ENCODE measurements around the gene PIP5K1B. TPM values are rescaled to one million over a fixed set of nuclear protein-coding genes. Genes with fewer than 3 reads are reported as not detected.

The PIP5K1B gene
- total and polyA plus RNA-seq, 2 donors (not counting 1 experiment from before 2014, with no cell fraction given) = under 0.01 to 0.03 TPM

GRCh38 chr9:68894502-68894901 is 189.5 kb downstream of the PIP5K1B start:
- no peak for DNase-seq (ENCODE audit: low read depth in 2 of 2)
- Histone ChIP-seq H4K20me1 (ENCODE audit: control insufficient read depth, extremely low read depth, insufficient read depth, low read length) (no peaks in the 10 kb centered on the region), H3K4me3 (replicated peaks in 1 of 4; ENCODE audit: control extremely low read depth in 1 of 4, insufficient read depth in 1 of 4, low read depth in 3 of 4, low read length in 4 of 4) (no peak overlapping the region), H2AFZ (ENCODE audit: low read length) (peak overlapping the region; percentile 58), H3K27ac (ENCODE audit: insufficient read depth, low read length) (no peak overlapping the region), H3K27me3 (ENCODE audit: control insufficient read depth, insufficient read depth, low read length) (no peaks in the 10 kb centered on the region), H3K9ac (ENCODE audit: insufficient read depth, low read length) (no peak overlapping the region), H3K79me2 (ENCODE audit: control insufficient read depth, insufficient read depth, low read length) (no peaks in the 10 kb centered on the region), H3K9me3 (ENCODE audit: control insufficient read depth, insufficient read depth, low read depth, low read length) (no peaks in the 10 kb centered on the region), H3K36me3 (ENCODE audit: control insufficient read depth, insufficient read depth, low read length) (no peaks in the 10 kb centered on the region), H3K4me1 (ENCODE audit: control insufficient read depth, extremely low read depth, insufficient read depth, low read length) (no peaks in the 10 kb centered on the region), H3K4me2 (ENCODE audit: extremely low read depth, insufficient read depth, low read length) (peak overlapping the region; percentile 23)
- TF ChIP-seq EZH2 (IDR thresholded peaks at IDR 0.05; ENCODE audit: low read length, missing control alignments) = no peak
- TF ChIP-seq, protein P1, sequence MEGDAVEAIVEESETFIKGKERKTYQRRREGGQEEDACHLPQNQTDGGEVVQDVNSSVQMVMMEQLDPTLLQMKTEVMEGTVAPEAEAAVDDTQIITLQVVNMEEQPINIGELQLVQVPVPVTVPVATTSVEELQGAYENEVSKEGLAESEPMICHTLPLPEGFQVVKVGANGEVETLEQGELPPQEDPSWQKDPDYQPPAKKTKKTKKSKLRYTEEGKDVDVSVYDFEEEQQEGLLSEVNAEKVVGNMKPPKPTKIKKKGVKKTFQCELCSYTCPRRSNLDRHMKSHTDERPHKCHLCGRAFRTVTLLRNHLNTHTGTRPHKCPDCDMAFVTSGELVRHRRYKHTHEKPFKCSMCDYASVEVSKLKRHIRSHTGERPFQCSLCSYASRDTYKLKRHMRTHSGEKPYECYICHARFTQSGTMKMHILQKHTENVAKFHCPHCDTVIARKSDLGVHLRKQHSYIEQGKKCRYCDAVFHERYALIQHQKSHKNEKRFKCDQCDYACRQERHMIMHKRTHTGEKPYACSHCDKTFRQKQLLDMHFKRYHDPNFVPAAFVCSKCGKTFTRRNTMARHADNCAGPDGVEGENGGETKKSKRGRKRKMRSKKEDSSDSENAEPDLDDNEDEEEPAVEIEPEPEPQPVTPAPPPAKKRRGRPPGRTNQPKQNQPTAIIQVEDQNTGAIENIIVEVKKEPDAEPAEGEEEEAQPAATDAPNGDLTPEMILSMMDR (conservative IDR thresholded peaks at IDR 0.05 in 1 of 2, IDR thresholded peaks at IDR 0.05 in 1 of 2; ENCODE audit: low read depth in 1 of 2, low read length in 2 of 2) = no peak

GRCh38 chr9:68895741-68896478 is 190.9 kb downstream of the PIP5K1B start:
- no peaks in the 10 kb centered on the region for H3K9me3 ChIP-seq (ENCODE audit: control insufficient read depth, insufficient read depth, low read depth, low read length)
- no peaks in the 10 kb centered on the region for H4K20me1 ChIP-seq (ENCODE audit: control insufficient read depth, extremely low read depth, insufficient read depth, low read length)
- no peaks in the 10 kb centered on the region for H3K4me1 ChIP-seq (ENCODE audit: control insufficient read depth, extremely low read depth, insufficient read depth, low read length)
- DNase-seq (ENCODE audit: low read depth in 2 of 2) = no peak
- no peak overlapping the region for H3K4me3 ChIP-seq (replicated peaks in 1 of 4; ENCODE audit: control extremely low read depth in 1 of 4, insufficient read depth in 1 of 4, low read depth in 3 of 4, low read length in 4 of 4)
- no peaks in the 10 kb centered on the region for H3K36me3 ChIP-seq (ENCODE audit: control insufficient read depth, insufficient read depth, low read length)
- H3K79me2 ChIP-seq (ENCODE audit: control insufficient read depth, insufficient read depth, low read length) = no peaks in the 10 kb centered on the region
- H2AFZ ChIP-seq (ENCODE audit: low read length) = no peak overlapping the region
- no peak for TF ChIP-seq EZH2 (IDR thresholded peaks at IDR 0.05; ENCODE audit: low read length, missing control alignments)
- TF ChIP-seq, protein P1 (conservative IDR thresholded peaks at IDR 0.05 in 1 of 2, IDR thresholded peaks at IDR 0.05 in 1 of 2; ENCODE audit: low read depth in 1 of 2, low read length in 2 of 2) = no peak
- H3K4me2 ChIP-seq (ENCODE audit: extremely low read depth, insufficient read depth, low read length) = no peak overlapping the region
- H3K27me3 ChIP-seq (ENCODE audit: control insufficient read depth, insufficient read depth, low read length) = no peaks in the 10 kb centered on the region
- H3K9ac ChIP-seq (ENCODE audit: insufficient read depth, low read length) = no peak overlapping the region
- no peak overlapping the region for H3K27ac ChIP-seq (ENCODE audit: insufficient read depth, low read length)

DNA sequence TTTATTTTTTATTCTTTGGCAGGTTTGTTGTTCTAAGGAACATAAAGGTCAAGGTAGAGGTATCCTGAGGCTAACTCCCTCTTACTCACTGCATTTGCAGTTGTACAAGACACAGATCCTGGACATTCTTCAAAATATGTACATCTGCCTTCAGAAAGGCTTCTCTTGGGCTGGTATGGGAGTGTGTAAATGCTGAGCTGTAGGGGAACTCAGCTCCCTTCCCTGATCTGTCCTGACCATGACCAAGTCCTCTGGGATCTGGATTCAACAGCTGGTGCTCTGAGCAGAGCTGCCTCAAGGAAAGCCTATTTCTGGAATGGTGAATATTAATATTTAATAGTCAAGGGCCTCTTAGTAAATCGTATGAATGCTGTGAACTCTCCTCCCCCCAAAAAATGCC is 191.4 kb downstream of the PIP5K1B start:
- no peaks in the 10 kb centered on the region for H3K9me3 ChIP-seq (ENCODE audit: control insufficient read depth, insufficient read depth, low read depth, low read length)
- H3K27ac ChIP-seq (ENCODE audit: insufficient read depth, low read length) = no peak overlapping the region
- H3K27me3 ChIP-seq (ENCODE audit: control insufficient read depth, insufficient read depth, low read length) = no peaks in the 10 kb centered on the region
- H3K4me2 ChIP-seq (ENCODE audit: extremely low read depth, insufficient read depth, low read length) = no peak overlapping the region
- no peaks in the 10 kb centered on the region for H3K79me2 ChIP-seq (ENCODE audit: control insufficient read depth, insufficient read depth, low read length)
- no peak for TF ChIP-seq EZH2 (IDR thresholded peaks at IDR 0.05; ENCODE audit: low read length, missing control alignments)
- TF ChIP-seq, protein P1 (conservative IDR thresholded peaks at IDR 0.05 in 1 of 2, IDR thresholded peaks at IDR 0.05 in 1 of 2; ENCODE audit: low read depth in 1 of 2, low read length in 2 of 2) = no peak
- no peak for DNase-seq (ENCODE audit: low read depth in 2 of 2)
- H4K20me1 ChIP-seq (ENCODE audit: control insufficient read depth, extremely low read depth, insufficient read depth, low read length) = no peaks in the 10 kb centered on the region
- no peak overlapping the region for H2AFZ ChIP-seq (ENCODE audit: low read length)
- no peaks in the 10 kb centered on the region for H3K36me3 ChIP-seq (ENCODE audit: control insufficient read depth, insufficient read depth, low read length)
- H3K4me3 ChIP-seq (replicated peaks in 1 of 4; ENCODE audit: control extremely low read depth in 1 of 4, insufficient read depth in 1 of 4, low read depth in 3 of 4, low read length in 4 of 4) = no peak overlapping the region
- no peak overlapping the region for H3K9ac ChIP-seq (ENCODE audit: insufficient read depth, low read length)
- H3K4me1 ChIP-seq (ENCODE audit: control insufficient read depth, extremely low read depth, insufficient read depth, low read length) = no peaks in the 10 kb centered on the region

Data from fibroblast of lung (primary cell).